RWPE1 (cell line): ENCODE data around the gene CHD3.

ENCODE experiments used
- CTCF ChIA-PET: fragments of 350-600 bp; sonication (Branson Sonifier 250); formaldehyde crosslinking; extraction: SDS; loops from one replicate; lab custom pipeline; 2021; lab: Yijun Ruan, JAX
- POLR2A ChIA-PET: fragments of 400-600 bp; formaldehyde crosslinking; extraction: SDS; loops from one replicate; lab custom pipeline; 2020; ENCODE audit warnings: antibody characterized with exemption; ENCODE audit not compliant: low non-redundant PET; lab: Yijun Ruan, JAX
- DNase-seq: peaks from one replicate; pipeline ENCODE4 v3.0.0; 2012; ENCODE audit warnings: low spot score
- H3K27ac ChIP-seq: fragments of 450-650 bp; 2 replicates; pipeline ENCODE4 v1.5.1; 2017
- TF ChIP-seq, protein P1 (sequence below): fragments of 450-650 bp; conservative IDR thresholded peaks from 2 replicates; pipeline ENCODE4 v1.5.1; 2017; ENCODE audit warnings: low read depth, mild to moderate bottlenecking

Gene CHD3

DNA sequence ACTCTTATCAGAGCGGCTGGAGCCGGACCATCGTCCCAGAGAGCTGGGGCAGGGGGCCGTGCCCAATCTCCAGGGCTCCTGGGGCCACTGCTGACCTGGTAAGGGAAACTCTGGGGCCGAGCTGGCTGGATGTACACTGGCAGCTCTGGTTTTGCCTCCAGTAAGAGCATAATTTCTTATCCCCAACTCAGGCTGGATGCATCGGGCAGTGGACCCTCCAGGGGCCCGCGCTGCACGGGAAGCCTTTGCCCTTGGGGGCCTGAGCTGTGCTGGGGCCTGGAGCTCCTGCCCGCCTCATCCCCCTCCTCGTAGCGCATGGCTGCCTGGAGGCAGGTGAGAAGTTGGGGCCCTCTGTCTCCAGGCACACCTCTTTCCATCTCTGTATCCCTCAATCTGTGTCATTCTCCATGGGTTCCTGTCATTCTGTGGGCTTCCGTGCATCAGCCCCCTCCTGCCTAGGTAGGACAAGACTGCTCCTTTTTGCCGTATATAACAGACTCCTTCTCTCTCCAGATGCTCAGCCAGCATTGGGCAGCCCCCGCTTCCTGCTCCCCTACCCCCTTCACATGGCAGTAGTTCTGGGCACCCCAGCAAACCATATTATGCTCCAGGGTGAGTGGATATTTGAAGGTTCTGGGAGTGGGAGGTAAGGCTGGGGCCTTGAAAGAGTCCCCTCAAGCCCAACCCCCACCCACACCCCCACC lies 43.1 kb upstream of the CHD3 start:
- DNase-seq, result no peak
- peak overlapping the region; percentile 94 for H3K27ac ChIP-seq
- POLR2A ChIA-PET, result interaction anchor here (1.9 kb wide), 1 partner anchor 11 kb away, joined by 6 read pairs; the partner anchor contains the start of gene KDM6B
- TF ChIP-seq, protein P1, sequence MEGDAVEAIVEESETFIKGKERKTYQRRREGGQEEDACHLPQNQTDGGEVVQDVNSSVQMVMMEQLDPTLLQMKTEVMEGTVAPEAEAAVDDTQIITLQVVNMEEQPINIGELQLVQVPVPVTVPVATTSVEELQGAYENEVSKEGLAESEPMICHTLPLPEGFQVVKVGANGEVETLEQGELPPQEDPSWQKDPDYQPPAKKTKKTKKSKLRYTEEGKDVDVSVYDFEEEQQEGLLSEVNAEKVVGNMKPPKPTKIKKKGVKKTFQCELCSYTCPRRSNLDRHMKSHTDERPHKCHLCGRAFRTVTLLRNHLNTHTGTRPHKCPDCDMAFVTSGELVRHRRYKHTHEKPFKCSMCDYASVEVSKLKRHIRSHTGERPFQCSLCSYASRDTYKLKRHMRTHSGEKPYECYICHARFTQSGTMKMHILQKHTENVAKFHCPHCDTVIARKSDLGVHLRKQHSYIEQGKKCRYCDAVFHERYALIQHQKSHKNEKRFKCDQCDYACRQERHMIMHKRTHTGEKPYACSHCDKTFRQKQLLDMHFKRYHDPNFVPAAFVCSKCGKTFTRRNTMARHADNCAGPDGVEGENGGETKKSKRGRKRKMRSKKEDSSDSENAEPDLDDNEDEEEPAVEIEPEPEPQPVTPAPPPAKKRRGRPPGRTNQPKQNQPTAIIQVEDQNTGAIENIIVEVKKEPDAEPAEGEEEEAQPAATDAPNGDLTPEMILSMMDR, result no peak
- CTCF ChIA-PET, result interaction anchor here (0.6 to 1.3 kb wide), 2 partner anchors 10 to 38 kb away, joined by 3 to 10 read pairs; no protein-coding TSS in a partner anchor

DNA sequence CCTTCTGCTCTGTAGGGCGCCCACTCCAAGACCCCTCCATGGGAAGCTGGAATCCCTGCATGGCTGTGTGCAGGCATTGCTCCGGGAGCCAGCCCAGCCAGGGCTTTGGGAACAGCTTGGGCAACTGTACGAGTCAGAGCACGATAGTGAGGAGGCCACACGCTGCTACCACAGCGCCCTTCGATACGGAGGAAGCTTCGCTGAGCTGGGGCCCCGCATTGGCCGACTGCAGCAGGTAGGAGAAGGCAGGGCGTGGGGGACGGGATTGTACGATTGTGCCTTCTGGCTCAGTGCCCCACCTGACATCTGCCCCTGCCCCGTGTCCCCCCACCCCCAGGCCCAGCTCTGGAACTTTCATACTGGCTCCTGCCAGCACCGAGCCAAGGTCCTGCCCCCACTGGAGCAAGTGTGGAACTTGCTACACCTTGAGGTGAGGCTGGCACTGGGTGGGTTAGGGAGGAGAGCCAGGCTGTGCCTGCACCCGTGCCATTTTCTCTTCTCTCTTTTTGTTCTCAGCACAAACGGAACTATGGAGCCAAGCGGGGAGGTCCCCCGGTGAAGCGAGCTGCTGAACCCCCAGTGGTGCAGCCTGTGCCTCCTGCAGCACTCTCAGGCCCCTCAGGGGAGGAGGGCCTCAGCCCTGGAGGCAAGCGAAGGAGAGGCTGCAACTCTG lies 42.4 kb upstream of the CHD3 start:
- peak overlapping the region; percentile 94 for H3K27ac ChIP-seq
- POLR2A ChIA-PET, result no interaction called here
- TF ChIP-seq, protein P1, result no peak
- no peak for DNase-seq
- CTCF ChIA-PET, result interaction anchor here (0.6 kb wide), 1 partner anchor 38 kb away, joined by 3 read pairs; no protein-coding TSS in a partner anchor

DNA sequence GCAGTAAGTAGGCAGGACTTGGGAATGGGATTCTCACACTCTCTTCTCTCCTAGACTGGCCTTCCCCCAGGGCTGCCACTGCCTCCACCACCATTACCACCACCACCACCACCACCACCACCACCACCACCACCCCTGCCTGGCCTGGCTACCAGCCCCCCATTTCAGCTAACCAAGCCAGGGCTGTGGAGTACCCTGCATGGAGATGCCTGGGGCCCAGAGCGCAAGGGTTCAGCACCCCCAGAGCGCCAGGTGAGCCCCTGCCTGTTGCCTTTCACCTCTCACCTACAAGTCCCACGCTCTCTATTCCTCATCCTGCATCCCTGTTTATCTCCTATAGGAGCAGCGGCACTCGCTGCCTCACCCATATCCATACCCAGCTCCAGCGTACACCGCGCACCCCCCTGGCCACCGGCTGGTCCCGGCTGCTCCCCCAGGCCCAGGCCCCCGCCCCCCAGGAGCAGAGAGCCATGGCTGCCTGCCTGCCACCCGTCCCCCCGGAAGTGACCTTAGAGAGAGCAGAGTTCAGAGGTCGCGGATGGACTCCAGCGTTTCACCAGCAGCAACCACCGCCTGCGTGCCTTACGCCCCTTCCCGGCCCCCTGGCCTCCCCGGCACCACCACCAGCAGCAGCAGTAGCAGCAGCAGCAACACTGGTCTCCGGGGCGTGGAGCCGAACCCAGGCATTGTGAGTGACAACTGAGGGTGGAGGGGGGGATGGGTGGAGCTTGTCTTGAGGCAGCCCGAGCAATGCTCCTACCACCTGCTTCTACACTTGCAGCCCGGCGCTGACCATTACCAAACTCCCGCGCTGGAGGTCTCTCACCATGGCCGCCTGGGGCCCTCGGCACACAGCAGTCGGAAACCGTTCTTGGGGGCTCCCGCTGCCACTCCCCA lies 41.6 kb upstream of the CHD3 start:
- CTCF ChIA-PET, result no interaction called here
- no peak for DNase-seq
- TF ChIP-seq, protein P1, result no peak
- POLR2A ChIA-PET, result no interaction called here
- peak overlapping the region; percentile 94 for H3K27ac ChIP-seq

DNA sequence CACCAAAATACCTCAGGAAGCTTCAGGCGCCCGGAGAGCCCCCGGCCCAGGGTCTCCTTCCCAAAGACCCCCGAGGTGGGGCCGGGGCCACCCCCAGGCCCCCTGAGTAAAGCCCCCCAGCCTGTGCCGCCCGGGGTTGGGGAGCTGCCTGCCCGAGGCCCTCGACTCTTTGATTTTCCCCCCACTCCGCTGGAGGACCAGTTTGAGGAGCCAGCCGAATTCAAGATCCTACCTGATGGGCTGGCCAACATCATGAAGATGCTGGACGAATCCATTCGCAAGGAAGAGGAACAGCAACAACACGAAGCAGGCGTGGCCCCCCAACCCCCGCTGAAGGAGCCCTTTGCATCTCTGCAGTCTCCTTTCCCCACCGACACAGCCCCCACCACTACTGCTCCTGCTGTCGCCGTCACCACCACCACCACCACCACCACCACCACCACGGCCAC lies 40.4 kb upstream of the CHD3 start:
- TF ChIP-seq, protein P1, result no peak
- ChIA-PET POLR2A (no interaction called here), CTCF (no interaction called here)
- DNase-seq, result no peak
- H3K27ac ChIP-seq, result no peak overlapping the region; the same call in 1 of the 2 replicates

DNA sequence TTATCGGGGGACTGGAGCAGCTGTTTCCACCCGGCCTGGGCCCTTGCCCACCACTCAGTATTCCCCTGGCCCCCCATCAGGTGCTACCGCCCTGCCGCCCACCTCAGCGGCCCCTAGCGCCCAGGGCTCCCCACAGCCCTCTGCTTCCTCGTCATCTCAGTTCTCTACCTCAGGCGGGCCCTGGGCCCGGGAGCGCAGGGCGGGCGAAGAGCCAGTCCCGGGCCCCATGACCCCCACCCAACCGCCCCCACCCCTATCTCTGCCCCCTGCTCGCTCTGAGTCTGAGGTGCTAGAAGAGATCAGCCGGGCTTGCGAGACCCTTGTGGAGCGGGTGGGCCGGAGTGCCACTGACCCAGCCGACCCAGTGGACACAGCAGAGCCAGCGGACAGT lies 39.9 kb upstream of the CHD3 start:
- POLR2A ChIA-PET, result interaction anchor here (0.5 kb wide), 1 partner anchor 122 kb away, joined by 3 read pairs; no protein-coding TSS in a partner anchor
- CTCF ChIA-PET, result no interaction called here
- TF ChIP-seq, protein P1, result no peak

More for the DNA sequence above, 39.9 kb upstream of the CHD3 start:
- H3K27ac ChIP-seq, result peak overlapping the region; percentile 48
- DNase-seq, result no peak
